Measurements from ENCODE around the gene NACC2. TPM values are rescaled to one million over a fixed set of nuclear protein-coding genes. Genes with fewer than 3 reads are reported as not detected.

The NACC2 gene
- total RNA-seq, 1 donor from 2014 or later = 1.6 TPM

GRCh38 chr9:135979547-135980166 is 115.4 kb downstream of the NACC2 start:
- Mint-ChIP-seq H3K9me3 (no peaks in the 10 kb centered on the region), H3K27ac (no peak overlapping the region), H3K36me3 (ENCODE audit: low read depth) (no peaks in the 10 kb centered on the region), H3K4me1 (peaks cover 7% of the 10 kb centered on the region), H3K27me3 (peaks cover 17% of the 10 kb centered on the region), H3K4me3 (no peak overlapping the region)
- no peak for TF ChIP-seq CTCF (IDR thresholded peaks at IDR 0.05)
- intact Hi-C loops (cut with micrococcal nuclease) = no loop called here
- ATAC-seq (ENCODE audit: low read depth) = no peak
- DNase-seq = no peak
- POLR2A ChIA-PET = no interaction called here
- CTCF ChIA-PET = no interaction called here

DNA sequence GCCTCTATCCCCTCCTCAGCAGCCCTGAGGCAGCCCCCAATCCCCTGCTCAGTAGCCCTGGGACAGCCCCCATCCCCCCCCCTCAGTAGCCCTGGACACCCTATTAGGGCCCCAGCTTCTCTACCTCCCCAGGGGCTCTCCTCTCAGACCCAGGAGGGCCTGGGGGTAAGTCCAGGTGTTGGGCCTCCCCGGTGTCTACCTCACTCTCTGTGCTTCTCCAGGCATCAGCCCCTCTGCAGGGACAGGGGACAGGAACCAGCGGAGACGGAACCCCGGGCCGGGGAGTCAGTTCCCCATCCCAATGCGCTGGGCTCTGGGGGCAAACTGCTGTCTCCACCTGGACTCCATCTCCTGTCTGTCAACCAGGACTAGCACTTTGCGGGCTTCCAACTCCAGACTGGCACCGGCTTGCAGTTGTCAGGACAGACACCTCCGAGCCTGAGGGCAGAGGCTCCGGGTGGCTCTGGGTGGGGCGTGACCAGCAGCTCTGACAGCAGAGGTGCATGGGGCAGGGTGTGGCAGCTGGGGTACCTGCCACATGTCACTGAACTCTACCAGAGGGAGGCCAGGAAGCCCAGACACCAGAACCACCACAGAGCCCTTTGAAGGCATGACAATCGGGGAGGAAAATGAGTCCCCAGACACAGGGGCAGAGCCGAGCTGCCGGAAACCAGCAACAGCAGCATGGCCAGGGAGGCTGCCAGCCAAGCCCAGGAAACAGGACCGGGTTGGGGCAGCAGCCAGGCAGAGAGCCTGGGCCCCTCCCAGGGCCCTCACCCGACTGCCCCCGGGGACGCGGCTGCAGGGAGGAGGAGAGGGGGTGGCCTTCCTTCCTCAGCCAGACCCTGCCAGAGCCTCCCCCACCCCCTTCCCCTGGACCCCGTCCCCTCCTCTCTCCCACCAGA is 116.2 kb downstream of the NACC2 start:
- Mint-ChIP-seq H3K27me3 (peaks cover 18% of the 10 kb centered on the region), H3K4me1 (peaks cover 7% of the 10 kb centered on the region), H3K9me3 (no peaks in the 10 kb centered on the region), H3K27ac (no peak overlapping the region), H3K4me3 (no peak overlapping the region), H3K36me3 (ENCODE audit: low read depth) (no peaks in the 10 kb centered on the region)
- ATAC-seq (ENCODE audit: low read depth) (peak; percentile 37), DNase-seq (no peak)
- CTCF ChIA-PET = no interaction called here
- no peak for TF ChIP-seq CTCF (IDR thresholded peaks at IDR 0.05)
- POLR2A ChIA-PET = no interaction called here
- intact Hi-C loops (cut with micrococcal nuclease) = no loop called here

GRCh38 chr9:135976944-135977343 is 118.1 kb downstream of the NACC2 start:
- CTCF ChIA-PET = no interaction called here
- ATAC-seq (ENCODE audit: low read depth) = no peak
- peaks cover 7% of the 10 kb centered on the region for H3K4me1 Mint-ChIP-seq
- H3K27ac Mint-ChIP-seq = no peak overlapping the region
- no peak for TF ChIP-seq CTCF (IDR thresholded peaks at IDR 0.05)
- peaks cover 22% of the 10 kb centered on the region for H3K27me3 Mint-ChIP-seq
- no peaks in the 10 kb centered on the region for H3K9me3 Mint-ChIP-seq
- no peak for DNase-seq
- POLR2A ChIA-PET = no interaction called here
- intact Hi-C loops (cut with micrococcal nuclease) = no loop called here
- H3K4me3 Mint-ChIP-seq = no peak overlapping the region
- no peaks in the 10 kb centered on the region for H3K36me3 Mint-ChIP-seq (ENCODE audit: low read depth)

DNA sequence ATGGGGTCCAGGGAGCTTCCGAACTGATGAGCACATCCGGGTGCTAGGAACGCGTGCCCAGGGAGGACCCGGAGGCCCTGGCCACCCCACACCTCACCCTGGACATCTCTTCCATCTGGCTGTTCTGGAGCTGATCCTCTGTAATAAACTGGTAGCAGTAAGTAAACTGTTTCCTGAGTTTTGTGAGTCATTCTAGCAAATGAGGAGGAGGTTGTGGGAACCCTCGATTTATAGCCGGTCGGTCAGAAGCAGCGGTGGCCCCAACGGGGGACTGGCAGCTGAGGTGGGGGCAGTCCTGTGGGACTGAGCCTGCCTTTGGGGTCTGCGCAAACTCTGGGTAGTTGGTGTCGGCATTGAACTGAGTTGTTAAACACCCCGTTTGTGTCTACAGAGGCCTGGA is 118.6 kb downstream of the NACC2 start:
- peaks cover 22% of the 10 kb centered on the region for H3K27me3 Mint-ChIP-seq
- no peak overlapping the region for H3K4me3 Mint-ChIP-seq
- peaks cover 7% of the 10 kb centered on the region for H3K4me1 Mint-ChIP-seq
- ATAC-seq (ENCODE audit: low read depth) = no peak
- no peaks in the 10 kb centered on the region for H3K9me3 Mint-ChIP-seq
- no peak overlapping the region for H3K27ac Mint-ChIP-seq
- H3K36me3 Mint-ChIP-seq (ENCODE audit: low read depth) = no peaks in the 10 kb centered on the region
- POLR2A ChIA-PET = no interaction called here
- no peak for DNase-seq
- CTCF ChIA-PET = no interaction called here
- intact Hi-C loops (cut with micrococcal nuclease) = no loop called here
- no peak for TF ChIP-seq CTCF (IDR thresholded peaks at IDR 0.05)

GRCh38 chr9:135975834-135976233 is 119.3 kb downstream of the NACC2 start:
- no peaks in the 10 kb centered on the region for H3K36me3 Mint-ChIP-seq (ENCODE audit: low read depth)
- peaks cover 7% of the 10 kb centered on the region for H3K4me1 Mint-ChIP-seq
- no peak overlapping the region for H3K4me3 Mint-ChIP-seq
- intact Hi-C loops (cut with micrococcal nuclease) = no loop called here
- H3K27ac Mint-ChIP-seq = no peak overlapping the region
- CTCF ChIA-PET = no interaction called here
- peaks cover 22% of the 10 kb centered on the region for H3K27me3 Mint-ChIP-seq
- ATAC-seq (ENCODE audit: low read depth) = no peak
- no peak for DNase-seq
- POLR2A ChIA-PET = no interaction called here
- H3K9me3 Mint-ChIP-seq = no peaks in the 10 kb centered on the region
- no peak for TF ChIP-seq CTCF (IDR thresholded peaks at IDR 0.05)
